Stimulated activated CD8-positive, alpha-beta memory T cell treated with anti-CD3 and anti-CD28 coated beads, Interleukin-7, amount 100 ng/mL, for 4 hours (primary cell): ENCODE results near the gene MXD3.
"Not testable (repeated sequence)": the region's sequence is repeated elsewhere in the genome, so short reads cannot be mapped to it uniquely, and the experiment has no call there.

Experiments used
- DNase-seq, 2 donors: peaks; one replicate each; pipeline ENCODE4 v3.0.0-alpha.2; 2020; ENCODE audit warnings: low read depth in 2 of 2

Gene MXD3

GRCh38 chr5:177311723-177312648 is at the start of gene MXD3:
Gene MXD3 (minus strand): TSS chr5:177311898. CDS start chr5:177311830, 68 bp downstream.
- peak; percentile 91 to 95 for DNase-seq

GRCh38 chr5:177360740-177361139 is 49.0 kb upstream of the MXD3 start:
- not testable (repeated sequence) for DNase-seq

- DNase-seq, result no peak
These were observed 48.2 kb upstream of the MXD3 start for GRCh38 chr5:177359860-177360259.

GRCh38 chr5:177359451-177359851 is 47.8 kb upstream of the MXD3 start:
- no peak for DNase-seq

GRCh38 chr5:177358370-177358819 is 46.7 kb upstream of the MXD3 start:
- no peak for DNase-seq

- DNase-seq, result peak; percentile 38 to 64
These were observed 46.0 kb upstream of the MXD3 start, which contains the start of gene RGS14 for GRCh38 chr5:177357459-177358351. Gene RGS14 (plus strand): TSS chr5:177357924. CDS start chr5:177358025, 101 bp downstream.

GRCh38 chr5:177357146-177357458 is 45.4 kb upstream of the MXD3 start:
- no peak for DNase-seq

- DNase-seq, result no peak
These were observed 45.0 kb upstream of the MXD3 start for GRCh38 chr5:177356746-177357145.

- DNase-seq, result no peak
These were observed 44.1 kb upstream of the MXD3 start for GRCh38 chr5:177355868-177356168.

- DNase-seq, result no peak
These were observed 43.6 kb upstream of the MXD3 start for GRCh38 chr5:177355162-177355867.

GRCh38 chr5:177354711-177355110 is 43.0 kb upstream of the MXD3 start:
- DNase-seq, result no peak

GRCh38 chr5:177354256-177354655 is 42.6 kb upstream of the MXD3 start:
- DNase-seq, result no peak

- DNase-seq, result no peak
These were observed 41.4 kb upstream of the MXD3 start for GRCh38 chr5:177353093-177353492.

GRCh38 chr5:177351392-177352329 is 40.0 kb upstream of the MXD3 start, which contains the start of gene LMAN2:
Gene LMAN2 (minus strand): TSS chr5:177351668. CDS start chr5:177351647, 21 bp downstream.
- DNase-seq, result peak; percentile 86

GRCh38 chr5:177350776-177351391 is 39.2 kb upstream of the MXD3 start:
- DNase-seq, result no peak

GRCh38 chr5:177349762-177350161 is 38.1 kb upstream of the MXD3 start:
- DNase-seq, result no peak

GRCh38 chr5:177349362-177349647 is 37.6 kb upstream of the MXD3 start:
- no peak for DNase-seq

GRCh38 chr5:177347699-177348098 is 36.0 kb upstream of the MXD3 start:
- DNase-seq, result no peak

GRCh38 chr5:177346820-177347219 is 35.1 kb upstream of the MXD3 start:
- no peak for DNase-seq

GRCh38 chr5:177344891-177345290 is 33.2 kb upstream of the MXD3 start:
- no peak for DNase-seq

GRCh38 chr5:177343777-177344176 is 32.1 kb upstream of the MXD3 start:
- no peak for DNase-seq
